ENCODE data around the gene SF3A2. TPM values are rescaled to one million over a fixed set of nuclear protein-coding genes. Genes with fewer than 3 reads are reported as not detected.

The SF3A2 gene
- total RNA-seq, 1 donor from 2014 or later, result 23.1 TPM

- no peak for DNase-seq (ENCODE audit: low read depth)
Observed at GRCh38 chr19:2207008-2207407, 29.6 kb upstream of the SF3A2 start.

GRCh38 chr19:2207991-2208860 is 28.4 kb upstream of the SF3A2 start:
- DNase-seq (ENCODE audit: low read depth), result peak; percentile 88

DNA sequence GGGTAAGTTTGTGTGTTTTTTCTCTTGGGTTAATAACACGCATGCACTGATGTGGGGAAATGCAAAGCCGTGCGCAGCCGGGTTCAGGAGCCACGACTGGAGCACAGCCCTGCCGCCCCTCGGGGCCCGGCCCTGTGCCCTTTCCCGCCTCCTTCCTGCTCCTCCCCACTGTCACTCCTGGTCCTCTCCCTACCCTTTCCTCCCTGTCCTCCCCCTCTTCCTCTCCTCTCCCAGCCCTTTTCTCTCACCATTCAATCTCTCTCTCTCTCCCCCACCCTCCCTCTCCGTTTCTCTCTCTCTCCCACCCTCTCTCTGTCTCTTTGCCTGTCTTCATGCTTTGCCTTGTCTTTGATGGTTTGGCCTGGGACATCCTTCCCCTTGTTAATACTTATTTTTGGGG is 27.6 kb upstream of the SF3A2 start:
- no peak for DNase-seq (ENCODE audit: low read depth)

DNA sequence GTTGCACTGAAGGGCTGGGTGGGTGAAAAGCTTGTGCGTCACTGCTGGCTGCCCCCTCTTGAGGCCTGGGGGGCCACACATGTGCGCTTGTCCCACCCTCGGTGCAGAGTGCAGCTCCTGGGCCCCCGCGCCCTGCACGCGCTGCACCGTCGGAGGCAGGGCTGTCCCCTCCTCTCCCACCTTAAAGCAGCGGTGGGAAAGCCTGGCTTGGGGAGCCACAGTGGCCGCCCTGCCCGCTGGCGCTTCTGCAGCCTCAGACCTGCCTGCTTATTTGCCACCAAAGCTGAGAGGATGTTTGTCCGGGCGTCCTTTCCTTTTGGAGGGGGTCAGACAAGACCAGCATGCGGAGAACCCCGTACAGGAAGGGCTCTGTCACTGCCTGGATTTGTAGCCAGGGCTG is 27.2 kb upstream of the SF3A2 start:
- no peak for DNase-seq (ENCODE audit: low read depth)

DNA sequence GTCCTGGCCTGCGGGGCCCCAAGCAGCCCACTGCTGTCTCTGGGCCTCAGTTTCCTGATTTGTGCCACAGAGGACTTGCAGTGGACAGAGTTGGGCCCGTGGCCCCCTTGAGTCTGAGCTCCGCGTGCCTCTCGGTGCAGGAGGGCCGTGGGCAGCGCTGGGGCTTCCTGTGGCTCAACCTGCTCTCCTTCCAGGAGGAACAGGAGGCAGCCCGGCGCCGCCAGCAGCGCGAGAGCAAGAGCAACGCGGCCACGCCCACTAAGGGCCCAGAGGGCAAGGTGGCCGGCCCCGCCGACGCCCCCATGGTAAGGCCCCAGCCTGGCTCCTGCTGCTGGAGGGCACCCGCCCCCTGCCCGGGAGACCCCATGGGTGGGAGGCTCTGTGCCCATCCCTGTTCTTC is 26.4 kb upstream of the SF3A2 start:
- no peak for DNase-seq (ENCODE audit: low read depth)

DNA sequence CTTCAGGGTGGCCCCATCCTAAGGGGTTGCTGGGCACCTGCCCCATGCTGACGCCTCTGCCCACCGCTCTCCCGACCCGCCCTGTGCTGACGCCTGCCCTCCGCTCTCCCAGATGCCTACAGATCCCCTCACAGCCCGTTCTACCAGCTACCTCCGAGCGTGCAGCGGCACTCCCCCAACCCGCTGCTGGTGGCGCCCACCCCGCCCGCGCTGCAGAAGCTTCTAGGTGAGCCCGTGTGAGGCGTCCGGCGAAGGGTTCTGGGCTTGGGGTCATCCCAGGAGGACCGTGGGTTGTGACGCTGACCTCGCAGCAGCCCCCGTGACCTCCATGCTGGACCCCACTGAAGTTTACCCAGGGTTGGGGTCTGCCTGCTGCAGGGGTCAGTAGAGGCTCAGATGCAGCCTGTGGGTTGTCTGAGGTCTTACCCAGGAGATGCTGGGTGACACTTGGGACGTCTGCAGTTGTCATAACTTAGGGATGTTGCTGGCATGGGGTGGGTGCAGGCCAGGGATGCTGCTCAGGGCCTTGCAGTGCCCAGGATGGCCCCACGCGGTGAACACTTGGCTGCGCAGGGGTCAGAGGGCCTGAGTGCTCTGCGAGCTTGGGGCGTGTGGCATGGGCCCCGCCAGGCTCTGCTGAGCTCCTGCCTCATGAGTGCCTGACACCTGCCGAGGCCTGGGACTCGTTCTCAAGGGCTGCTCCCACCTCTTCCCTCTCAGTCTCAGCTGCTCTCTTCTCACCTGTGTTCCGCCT is 25.5 kb upstream of the SF3A2 start:
- DNase-seq (ENCODE audit: low read depth), result no peak

GRCh38 chr19:2212861-2213711 is 23.5 kb upstream of the SF3A2 start:
- no peak for DNase-seq (ENCODE audit: low read depth)

- DNase-seq (ENCODE audit: low read depth), result no peak
Observed at GRCh38 chr19:2213799-2214198, 22.8 kb upstream of the SF3A2 start.

- no peak for DNase-seq (ENCODE audit: low read depth)
Observed at GRCh38 chr19:2214251-2214650, 22.4 kb upstream of the SF3A2 start.

GRCh38 chr19:2215281-2215751 is 21.3 kb upstream of the SF3A2 start:
- no peak for DNase-seq (ENCODE audit: low read depth)

DNA sequence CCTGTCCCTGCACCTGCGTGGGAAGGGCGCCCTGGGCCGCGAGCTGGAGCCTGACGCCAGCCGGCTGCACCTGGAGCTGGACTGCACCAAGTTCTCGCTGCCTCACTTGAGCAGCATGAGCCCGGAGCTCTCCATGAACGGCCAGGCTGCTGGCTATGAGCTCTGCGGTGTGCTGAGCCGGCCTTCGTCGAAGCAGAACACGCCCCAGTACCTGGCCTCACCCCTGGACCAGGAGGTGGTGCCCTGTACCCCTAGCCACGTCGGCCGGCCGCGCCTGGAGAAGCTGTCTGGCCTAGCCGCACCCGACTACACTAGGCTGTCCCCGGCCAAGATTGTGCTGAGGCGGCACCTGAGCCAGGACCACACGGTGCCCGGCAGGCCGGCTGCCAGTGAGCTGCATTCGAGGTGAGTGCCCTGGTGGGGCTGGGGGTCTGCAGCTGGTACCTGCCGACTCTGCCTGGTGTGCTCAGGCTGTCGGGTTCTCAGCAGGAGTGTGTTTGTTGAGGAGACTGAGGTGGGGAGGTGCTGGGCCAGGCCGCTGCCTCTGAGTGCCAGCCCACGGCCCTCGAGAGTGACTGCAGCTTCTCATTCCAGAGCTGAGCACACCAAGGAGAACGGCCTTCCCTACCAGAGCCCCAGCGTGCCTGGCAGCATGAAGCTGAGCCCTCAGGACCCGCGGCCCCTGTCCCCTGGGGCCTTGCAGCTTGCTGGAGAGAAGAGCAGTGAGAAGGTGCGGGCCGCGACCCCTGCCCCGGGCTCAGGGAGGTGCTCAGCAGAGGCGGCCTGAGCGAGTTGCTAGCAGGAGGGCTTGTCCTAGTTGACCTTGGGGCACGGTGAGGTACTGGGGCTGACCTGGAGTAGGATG is 20.0 kb upstream of the SF3A2 start:
- no peak for DNase-seq (ENCODE audit: low read depth)

GRCh38 chr19:2217591-2217990 is 19.0 kb upstream of the SF3A2 start:
- DNase-seq (ENCODE audit: low read depth), result no peak

DNA sequence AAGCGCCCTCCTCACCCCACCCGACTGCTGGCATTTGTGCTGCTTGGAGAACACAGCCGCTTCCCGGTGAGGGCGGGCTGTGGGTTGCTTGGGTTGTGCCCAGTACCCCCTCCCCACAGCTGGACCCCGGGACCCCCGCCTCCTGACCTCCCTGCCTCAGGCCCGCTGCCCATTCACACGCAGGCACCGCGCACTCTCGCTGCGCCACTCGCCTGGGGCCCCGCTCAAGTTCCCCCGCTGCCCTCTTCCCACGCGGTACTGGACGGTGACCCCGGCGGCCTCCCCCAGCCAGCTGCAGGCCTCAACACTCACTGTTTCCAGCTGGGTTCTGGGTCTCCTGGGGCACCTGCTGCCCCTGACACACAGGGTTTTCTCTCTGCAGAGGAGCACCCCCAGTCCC is 16.9 kb upstream of the SF3A2 start:
- DNase-seq (ENCODE audit: low read depth), result no peak

GRCh38 chr19:2221250-2221831 is 15.3 kb upstream of the SF3A2 start:
- DNase-seq (ENCODE audit: low read depth), result no peak

DNA sequence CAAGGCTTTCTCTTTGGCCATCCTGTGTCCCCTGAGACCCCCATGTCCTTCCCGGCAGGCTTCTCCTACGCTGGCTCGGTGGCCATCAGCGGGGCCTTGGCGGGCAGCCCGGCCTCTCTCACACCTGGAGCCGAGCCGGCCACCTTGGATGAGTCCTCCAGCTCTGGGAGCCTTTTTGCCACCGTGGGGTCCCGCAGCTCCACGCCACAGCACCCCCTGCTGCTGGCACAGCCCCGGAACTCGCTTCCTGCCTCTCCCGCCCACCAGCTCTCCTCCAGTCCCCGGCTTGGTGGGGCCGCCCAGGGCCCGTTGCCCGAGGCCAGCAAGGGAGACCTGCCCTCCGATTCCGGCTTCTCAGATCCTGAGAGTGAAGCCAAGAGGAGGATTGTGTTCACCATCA is 14.7 kb upstream of the SF3A2 start:
- DNase-seq (ENCODE audit: low read depth), result no peak

DNA sequence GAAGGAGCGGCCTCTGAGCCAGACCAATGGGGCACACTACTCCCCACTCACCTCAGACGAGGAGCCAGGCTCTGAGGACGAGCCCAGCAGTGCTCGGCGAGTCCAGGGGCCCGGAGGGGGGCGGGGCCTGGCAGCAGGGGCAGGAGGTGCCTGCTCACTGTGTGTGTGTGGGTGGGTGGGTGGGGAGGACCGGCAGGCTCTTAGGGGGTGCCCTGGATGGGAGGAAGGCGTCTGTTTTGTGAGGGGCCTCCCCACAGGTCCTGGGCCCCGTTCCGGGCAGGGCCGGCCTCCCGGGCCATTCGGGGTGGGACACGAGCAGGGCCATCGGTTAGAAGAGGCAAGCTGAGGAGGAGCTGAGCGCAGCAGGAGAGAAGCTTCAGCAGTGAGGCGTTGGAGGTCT is 13.2 kb upstream of the SF3A2 start:
- DNase-seq (ENCODE audit: low read depth), result no peak

- no peak for DNase-seq (ENCODE audit: low read depth)
Observed at GRCh38 chr19:2223959-2224358, 12.7 kb upstream of the SF3A2 start.

- DNase-seq (ENCODE audit: low read depth), result no peak
Observed at GRCh38 chr19:2224754-2225349, 11.8 kb upstream of the SF3A2 start.

- no peak for DNase-seq (ENCODE audit: low read depth)
Observed at GRCh38 chr19:2225415-2226050, 11.1 kb upstream of the SF3A2 start.

Measured in myocyte (in vitro differentiated cells).